HCT116 (cell line): ENCODE results near the gene MYO1B. TPM values are rescaled to one million over a fixed set of nuclear protein-coding genes. Genes with fewer than 3 reads are reported as not detected.
A peak's percentile ranks its signal among the peaks of the same experiment; 100 is the strongest.

Source experiments
- ATAC-seq: fragments of 200-7000 bp; cut with Tn5 transposase; 2 replicates; pipeline ENCODE4 v1.9.1; 2020; ENCODE audit warnings: mild to moderate bottlenecking, moderate library complexity
- BruUV-seq: library from RNA; stranded (reverse); fragments of 400-500 nt; replicated peaks from 2 replicates; lab custom pipeline; 2021; lab: Mats Ljungman, UMichigan
- CTCF ChIA-PET: fragments of 300-600 bp; sonication (Branson Sonifier 250); formaldehyde crosslinking; loops from one replicate; lab custom pipeline; 2021; ENCODE audit warnings: antibody characterized with exemption; lab: Charles Lee
- POLR2A ChIA-PET: fragments of 300-600, 350-600 bp; sonication (Branson Sonifier 250); formaldehyde crosslinking; loops from one replicate; lab custom pipeline; 2021; ENCODE audit warnings: antibody characterized with exemption; lab: Charles Lee
- RAD21 ChIA-PET, 2 experiments: fragments of 300-600 bp; sonication (Branson Sonifier 250); formaldehyde crosslinking; loops; one replicate each; lab custom pipeline; 2023; ENCODE audit warnings: low total read pairs in 2 of 2; ENCODE audit not compliant: uncharacterized antibody in 2 of 2, unreplicated experiment in 2 of 2, low non-redundant PET in 1 of 2; lab: Charles Lee
- DNase-seq: peaks from one replicate; pipeline ENCODE4 v3.0.0-alpha.2; 2010; ENCODE audit warnings: low read depth, low spot score
- H2AFZ ChIP-seq: fragments of 200-600 bp; shearing (Covaris generic), sonication (generic); 2 replicates; pipeline ENCODE4 v1.6.1; 2017; ENCODE audit warnings: low read depth, mixed run types, mixed read lengths, antibody characterized with exemption, low read length; ENCODE audit not compliant: poor library complexity, severe bottlenecking
- H3K27ac ChIP-seq: 2 replicates; pipeline ENCODE4 v1.5.1; 2012; ENCODE audit warnings: low read depth, low read length
- H3K27me3 ChIP-seq: fragments of 200-600 bp; sonication (generic); 2 replicates; pipeline ENCODE4 v1.6.1; 2016; ENCODE audit warnings: mixed run types, low read length, mixed read lengths; ENCODE audit not compliant: insufficient read depth
- H3K36me3 ChIP-seq, 2 experiments: fragments of 200-500 bp in 1 of 2; fragments of 200-600 bp in 1 of 2; sonication (Bioruptor generic) in 1 of 2; sonication (generic) in 1 of 2; 2 replicates each; pipeline versions ENCODE4 v1.5.1 to v1.6.1; 2014 to 2016; ENCODE audit warnings: low read length in 2 of 2, inconsistent platforms in 1 of 2, mixed read lengths in 1 of 2, mixed run types in 1 of 2; ENCODE audit not compliant: insufficient read depth in 2 of 2, control insufficient read depth in 1 of 2
- H3K4me1 ChIP-seq, 2 experiments: fragments of 200-600 bp in 1 of 2; sonication (generic) in 1 of 2; 2 replicates each; pipeline versions ENCODE4 v1.5.1 to v1.6.1; 2012 to 2017; ENCODE audit warnings: low read length in 2 of 2, inconsistent platforms in 1 of 2, mild to moderate bottlenecking in 1 of 2, mixed read lengths in 1 of 2, mixed run types in 1 of 2, moderate library complexity in 1 of 2; ENCODE audit not compliant: insufficient read depth in 2 of 2, control insufficient read depth in 1 of 2
- H3K4me2 ChIP-seq: fragments of 200-600 bp; sonication (generic); 2 replicates; pipeline ENCODE4 v1.6.1; 2017; ENCODE audit warnings: mixed run types, low read length, mixed read lengths
- H3K4me3 ChIP-seq, 2 experiments: fragments of 200-600 bp in 1 of 2; sonication (generic) in 1 of 2; replicated peaks in 1 of 2; 2 replicates each; pipeline ENCODE4 v1.5.1; 2011 to 2016; ENCODE audit warnings: low read length in 2 of 2, control low read depth in 1 of 2, low read depth in 1 of 2, mild to moderate bottlenecking in 1 of 2, mixed read lengths in 1 of 2, mixed run types in 1 of 2
- H3K79me2 ChIP-seq: fragments of 200-600 bp; sonication (generic); 2 replicates; pipeline ENCODE4 v1.6.1; 2017; ENCODE audit warnings: mild to moderate bottlenecking, mixed run types, low read length, moderate library complexity, mixed read lengths; ENCODE audit not compliant: insufficient read depth
- H3K9ac ChIP-seq: fragments of 200-600 bp; sonication (generic); 2 replicates; pipeline ENCODE4 v1.6.1; 2016; ENCODE audit warnings: low read length, mixed read lengths
- H3K9me2 ChIP-seq: fragments of 200-600 bp; sonication (generic), shearing (Covaris generic); 2 replicates; pipeline ENCODE4 v1.6.1; 2017; ENCODE audit warnings: mixed run types, mild to moderate bottlenecking, moderate library complexity; ENCODE audit not compliant: insufficient read depth
- H3K9me3 ChIP-seq, 2 experiments: fragments of 200-500 bp in 1 of 2; fragments of 200-600 bp in 1 of 2; sonication (Bioruptor generic) in 1 of 2; sonication (generic) in 1 of 2; 2 replicates each; pipeline ENCODE4 v1.6.1; 2014 to 2017; ENCODE audit warnings: low read length in 2 of 2, mixed read lengths in 2 of 2, inconsistent platforms in 1 of 2, low read depth in 1 of 2, mild to moderate bottlenecking in 1 of 2, mixed run types in 1 of 2, moderate library complexity in 1 of 2; ENCODE audit not compliant: control insufficient read depth in 1 of 2, insufficient read depth in 1 of 2
- H4K20me1 ChIP-seq: fragments of 200-600 bp; sonication (generic), shearing (Covaris generic); 2 replicates; pipeline ENCODE4 v1.6.1; 2017; ENCODE audit warnings: mixed run types, mild to moderate bottlenecking, moderate library complexity; ENCODE audit not compliant: insufficient read depth
- ATF3 ChIP-seq: IDR thresholded peaks from 2 replicates; pipeline ENCODE4 v1.6.1; 2012
- CBX3 ChIP-seq: IDR thresholded peaks from 2 replicates; pipeline ENCODE4 v1.6.1; 2012; ENCODE audit warnings: low read depth
- CEBPB ChIP-seq: IDR thresholded peaks from 2 replicates; pipeline ENCODE4 v1.6.1; 2012; ENCODE audit warnings: low read depth
- EGR1 ChIP-seq: IDR thresholded peaks from 2 replicates; pipeline ENCODE4 v1.6.1; 2012; ENCODE audit warnings: low read depth
- ELF1 ChIP-seq: IDR thresholded peaks from 2 replicates; pipeline ENCODE4 v1.6.1; 2012; ENCODE audit warnings: low read depth, borderline replicate concordance
- EZH2 ChIP-seq: fragments of 200-600 bp; sonication (generic); IDR thresholded peaks from 2 replicates; pipeline ENCODE4 v1.6.1; 2017; ENCODE audit warnings: antibody characterized with exemption, mixed run types
- EZH2phosphoT487 ChIP-seq: fragments of 200-600 bp; IDR thresholded peaks from 2 replicates; pipeline ENCODE4 v1.6.1; 2018; ENCODE audit warnings: antibody characterized with exemption, borderline replicate concordance
- JUND ChIP-seq: IDR thresholded peaks from 2 replicates; pipeline ENCODE4 v1.6.1; 2012
- ZBTB33 ChIP-seq: IDR thresholded peaks from 2 replicates; pipeline ENCODE4 v1.6.1; 2011; ENCODE audit warnings: mild to moderate bottlenecking, low read length, moderate library complexity; ENCODE audit not compliant: insufficient replicate concordance; ENCODE audit errors: extremely low read depth
- ZFX ChIP-seq: fragments of 450-650 bp; IDR thresholded peaks from 2 replicates; pipeline ENCODE4 v1.6.1; 2017
- ZNF274 ChIP-seq: fragments of 200-500 bp; sonication (Bioruptor generic); IDR thresholded peaks from 2 replicates; pipeline ENCODE4 v1.6.1; 2014; ENCODE audit warnings: mild to moderate bottlenecking, low read depth, low read length, inconsistent platforms
- intact Hi-C: fragments of 100-400 bp; cut with micrococcal nuclease; formaldehyde crosslinking; loops from 2 replicates; pipeline ENCODE4 v1.10.0; 2022
- total RNA-seq: library from RNA; stranded (reverse); gene quantifications from one replicate; pipeline ENCODE4 v1.2.1, GENCODE V29; 2021; ENCODE audit not compliant: unreplicated experiment

Gene MYO1B
- total RNA-seq, 1 experiment from 2014 or later, result 51.7 TPM

GRCh38 chr2:191311156-191311555, 66.0 kb downstream of the MYO1B start:
- intact Hi-C loops, result no loop called here
- CTCF ChIA-PET, result interaction anchor here (1.0 kb wide), 1 partner anchor 9 kb away, joined by 4 read pairs; no protein-coding TSS in a partner anchor
- no TSS peak for BruUV-seq
- Histone ChIP-seq H3K4me3 (peak overlapping the region in 1 of 2 experiments; percentile 14; a peak in 1 of 4 replicates), H3K36me3 (no peaks in the 10 kb centered on the region), H3K79me2 (peaks cover 12% of the 10 kb centered on the region), H4K20me1 (no peaks in the 10 kb centered on the region), H3K9ac (peak overlapping the region; percentile 16), H3K27ac (peak overlapping the region; percentile 28; the same call in 1 of the 2 replicates), H3K27me3 (no peaks in the 10 kb centered on the region), H3K4me2 (peak overlapping the region; percentile 62), H3K9me3 (no peaks in the 10 kb centered on the region), H3K4me1 (peaks cover 21 to 37% of the 10 kb centered on the region in 2 experiments), H2AFZ (no peak overlapping the region), H3K9me2 (no peaks in the 10 kb centered on the region)
- RAD21 ChIA-PET, result no interaction called here
- no peak for TF ChIP-seq JUND
- TF ChIP-seq ZBTB33, result no peak
- TF ChIP-seq EGR1, result no peak
- TF ChIP-seq ZFX, result no peak
- TF ChIP-seq ELF1, result no peak
- no peak for TF ChIP-seq ATF3
- no peak for TF ChIP-seq EZH2phosphoT487
- TF ChIP-seq EZH2, result no peak
- TF ChIP-seq CEBPB, result no peak
- no peak for TF ChIP-seq CBX3
- TF ChIP-seq ZNF274, result no peak
- ATAC-seq (peak; percentile 51), DNase-seq (no peak)
- POLR2A ChIA-PET, result interaction anchor here (1.4 kb wide), 1 partner anchor 65 kb away, joined by 4 read pairs; no protein-coding TSS in a partner anchor
